Myocyte (in vitro differentiated cells): Measurements from ENCODE around the gene ZC3H18. TPM values are rescaled to one million over a fixed set of nuclear protein-coding genes. Genes with fewer than 3 reads are reported as not detected.

Source experiments
- DNase-seq: peaks from one replicate; pipeline ENCODE4 v3.0.0-alpha.2; 2012; ENCODE audit warnings: low read depth
- total RNA-seq: library from RNA; depleted of rRNA; stranded (reverse); fragments of >200 nt; gene quantifications from 2 replicates; pipeline ENCODE4 v1.2.3, GENCODE V29; 2014

ZC3H18 gene
- total RNA-seq, 1 donor from 2014 or later: 13.4 TPM

- no peak for DNase-seq
Observed at GRCh38 chr16:88578446-88579313, 8.5 kb downstream of the ZC3H18 start.

- DNase-seq: no peak
Observed at GRCh38 chr16:88580371-88580770, 10.2 kb downstream of the ZC3H18 start.

GRCh38 chr16:88581033-88581432 is 10.8 kb downstream of the ZC3H18 start:
- DNase-seq: no peak

- no peak for DNase-seq
Observed at GRCh38 chr16:88582912-88583575, 12.8 kb downstream of the ZC3H18 start.

- no peak for DNase-seq
Observed at GRCh38 chr16:88584676-88585075, 14.5 kb downstream of the ZC3H18 start.

- no peak for DNase-seq
Observed at GRCh38 chr16:88585269-88585668, 15.1 kb downstream of the ZC3H18 start.

GRCh38 chr16:88585927-88586581 is 15.9 kb downstream of the ZC3H18 start:
- DNase-seq: no peak

- no peak for DNase-seq
Observed at GRCh38 chr16:88588148-88588547, 17.9 kb downstream of the ZC3H18 start.

GRCh38 chr16:88588754-88589153 is 18.6 kb downstream of the ZC3H18 start:
- DNase-seq: no peak

GRCh38 chr16:88589441-88589840 is 19.2 kb downstream of the ZC3H18 start:
- DNase-seq: no peak

GRCh38 chr16:88591577-88592021 is 21.4 kb downstream of the ZC3H18 start:
- DNase-seq: no peak

GRCh38 chr16:88593061-88593460 is 22.9 kb downstream of the ZC3H18 start:
- DNase-seq: no peak

- no peak for DNase-seq
Observed at GRCh38 chr16:88593489-88593888, 23.3 kb downstream of the ZC3H18 start.

- DNase-seq: no peak
Observed at GRCh38 chr16:88593910-88594309, 23.7 kb downstream of the ZC3H18 start.

GRCh38 chr16:88595101-88595500 is 24.9 kb downstream of the ZC3H18 start:
- DNase-seq: no peak

- no peak for DNase-seq
Observed at GRCh38 chr16:88595921-88596320, 25.7 kb downstream of the ZC3H18 start.

- DNase-seq: peak; percentile 18
Observed at GRCh38 chr16:88596483-88596882, 26.3 kb downstream of the ZC3H18 start.

GRCh38 chr16:88597856-88598491 is 27.8 kb downstream of the ZC3H18 start:
- peak; percentile 88 for DNase-seq

- peak; percentile 50 for DNase-seq
Observed at GRCh38 chr16:88599092-88599733, 29.0 kb downstream of the ZC3H18 start.

GRCh38 chr16:88599825-88600538 is 29.8 kb downstream of the ZC3H18 start:
- DNase-seq: peak; percentile 89
